ENCODE data around the gene UGP2.
"Not testable (repeated sequence)": the region's sequence is repeated elsewhere in the genome, so short reads cannot be mapped to it uniquely, and the experiment has no call there.

Gene UGP2

DNA sequence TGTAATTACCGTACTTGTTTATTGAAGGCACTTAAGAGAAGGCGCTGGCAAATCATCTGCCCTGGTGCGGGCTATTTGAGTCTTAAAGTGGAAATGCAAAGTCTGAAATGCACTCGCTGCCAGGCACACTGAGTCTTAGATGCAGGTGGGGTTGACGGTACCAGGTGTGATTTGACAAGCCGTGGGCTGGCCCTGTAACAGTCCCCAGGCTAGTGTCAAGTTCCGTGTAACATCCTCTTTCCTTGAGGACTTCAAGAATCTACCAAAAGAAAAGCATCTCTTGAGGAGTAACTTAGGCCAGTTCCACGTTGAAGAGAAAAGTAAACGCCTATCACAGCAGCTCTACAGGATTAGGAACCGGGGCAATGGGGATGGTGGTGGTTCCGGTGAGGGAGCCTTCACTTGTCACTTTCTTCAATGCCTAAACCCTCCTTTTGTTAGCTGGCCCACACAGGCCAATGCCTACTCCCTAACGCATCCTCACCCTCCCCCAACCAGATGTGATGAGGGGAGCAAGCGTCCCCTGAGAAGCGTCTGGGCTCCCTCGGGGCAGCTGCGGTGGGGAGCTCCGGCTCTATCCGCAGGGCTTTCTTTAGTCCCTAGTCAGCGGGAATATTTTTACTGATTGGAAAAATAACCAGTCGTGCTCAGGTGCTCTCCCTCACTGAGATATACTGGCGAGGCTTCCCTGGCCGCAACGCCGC, 1.5 kb upstream of the UGP2 start:
- DNase-seq (ENCODE audit: low read depth in 2 of 2): no peak

DNA sequence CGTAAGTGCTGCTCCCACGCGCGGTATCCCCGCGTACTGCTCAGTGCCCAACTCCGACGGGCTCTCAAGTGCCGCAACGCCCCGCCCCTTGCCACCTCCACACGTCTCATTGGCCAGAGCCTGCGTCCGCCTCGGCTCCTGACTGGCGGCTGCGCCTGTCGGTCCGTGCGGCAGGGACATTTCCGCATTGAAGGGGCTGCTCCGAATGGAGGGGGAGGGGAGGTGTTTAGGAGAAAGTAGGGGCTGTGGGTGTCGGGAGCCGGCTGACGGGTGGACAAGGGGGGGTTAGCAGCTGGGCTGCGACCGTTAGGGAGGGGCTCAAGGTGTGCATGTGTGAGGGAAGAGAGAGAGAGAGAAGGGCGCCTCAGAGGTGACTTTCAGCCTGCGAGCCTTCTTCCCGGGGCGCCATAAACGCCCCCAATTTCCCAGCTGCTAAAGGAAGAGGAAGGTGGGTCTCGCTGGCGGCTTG, 877 bp upstream of the UGP2 start:
- peak; percentile 96 to 98 for DNase-seq (ENCODE audit: low read depth in 2 of 2)

DNA sequence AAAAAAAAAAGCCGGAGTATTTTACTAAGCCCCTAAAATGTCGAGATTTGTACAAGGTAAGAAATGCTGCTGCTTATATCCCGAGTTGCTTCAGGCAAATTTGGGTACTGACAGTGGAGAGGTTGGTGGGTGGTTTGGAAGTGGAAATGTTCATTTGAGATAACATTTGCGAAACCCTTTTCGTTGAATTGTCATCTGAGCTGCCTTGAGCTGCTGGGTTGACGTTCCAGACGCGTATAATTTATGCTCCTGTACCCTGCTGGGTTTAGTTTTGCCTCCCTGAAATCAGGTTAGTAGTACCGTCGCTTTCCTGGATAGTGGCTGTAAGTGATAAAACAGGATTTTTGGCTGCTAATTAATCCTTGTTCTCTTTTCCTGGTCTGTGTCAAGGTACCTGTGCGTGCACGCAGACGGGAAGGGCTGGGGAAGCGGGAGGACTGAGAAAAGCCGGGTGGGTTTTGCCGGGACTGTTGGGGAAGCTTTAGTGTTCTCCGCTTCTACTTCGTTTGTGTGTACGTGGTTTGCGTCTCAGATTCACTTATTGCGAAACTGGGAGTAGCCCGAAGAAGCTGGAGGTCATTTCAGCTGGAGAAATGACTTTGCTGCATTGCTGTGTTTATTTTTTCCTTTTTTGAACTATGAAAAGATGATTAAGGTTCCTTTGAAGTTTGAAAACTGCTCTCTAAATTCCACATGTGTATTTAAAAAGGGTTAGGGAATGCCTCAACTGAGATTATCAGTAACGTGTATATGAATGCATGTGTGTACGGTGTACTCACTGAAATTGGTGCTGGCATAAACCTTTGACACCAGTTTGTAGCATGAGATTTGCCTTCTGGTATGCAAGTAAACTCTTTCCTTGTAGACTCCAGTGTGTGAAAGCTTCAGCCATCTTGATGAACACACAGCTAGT, 709 bp downstream of the UGP2 start:
- no peak for DNase-seq (ENCODE audit: low read depth in 2 of 2)

DNA sequence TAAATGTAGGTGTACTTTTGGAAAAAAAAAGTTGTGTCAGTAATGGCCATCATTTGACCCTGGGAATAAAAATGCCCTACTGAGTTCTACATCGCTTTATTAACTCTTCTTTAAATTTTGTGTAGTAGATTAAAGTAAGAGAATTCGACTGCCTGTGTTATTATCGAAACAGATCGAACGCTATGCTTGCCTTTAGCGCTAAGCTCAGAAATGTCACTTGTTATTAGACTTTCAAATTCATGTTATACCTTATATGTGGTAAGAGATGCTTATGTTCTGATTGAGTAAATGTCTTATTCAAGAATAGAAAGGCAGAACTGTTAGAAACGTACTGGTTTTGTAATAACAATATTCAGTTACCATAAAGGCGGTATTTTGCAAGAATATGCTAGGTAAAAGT, 1.4 kb downstream of the UGP2 start:
- DNase-seq (ENCODE audit: low read depth in 2 of 2): no peak

DNA sequence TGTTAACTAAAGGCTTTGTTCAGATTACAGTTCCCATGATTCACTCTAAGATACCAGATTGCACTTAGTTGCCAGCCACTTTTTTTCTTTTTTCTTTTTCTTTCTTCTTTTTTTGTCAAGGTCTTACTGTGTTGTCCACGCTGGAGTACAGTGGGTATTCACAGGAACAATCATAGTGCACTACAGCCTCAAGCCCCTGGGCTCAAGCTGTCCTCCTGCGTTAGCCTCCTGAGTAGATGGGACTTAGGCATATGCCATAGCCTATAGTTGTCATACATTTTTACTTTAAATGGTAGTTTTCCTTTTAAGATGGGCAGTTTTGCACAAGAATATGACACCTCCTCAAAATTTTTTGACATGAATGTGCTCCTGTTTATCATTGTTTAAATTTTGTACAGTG, 2.1 kb downstream of the UGP2 start:
- DNase-seq (ENCODE audit: low read depth in 2 of 2): no peak

DNA sequence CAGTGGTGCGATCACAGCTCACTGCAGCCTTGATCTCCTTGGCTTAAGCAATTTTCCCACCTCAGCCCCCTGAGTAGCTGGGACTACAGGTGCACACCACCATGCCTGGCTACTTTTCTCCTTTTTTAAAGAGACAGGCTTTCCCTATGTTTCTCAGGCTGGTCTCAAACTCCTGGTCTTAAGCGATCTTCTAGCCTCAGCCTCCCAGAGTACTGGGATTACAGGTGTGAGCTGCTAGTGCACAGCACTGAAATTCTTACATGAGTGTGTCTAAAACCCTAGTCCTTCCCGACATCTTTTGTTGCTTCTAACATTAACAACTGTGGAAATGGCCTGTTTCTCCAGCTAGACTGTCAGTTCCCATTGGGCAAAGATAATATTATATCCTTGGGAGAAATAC, 2.9 kb downstream of the UGP2 start:
- no peak for DNase-seq (ENCODE audit: low read depth in 2 of 2)

DNA sequence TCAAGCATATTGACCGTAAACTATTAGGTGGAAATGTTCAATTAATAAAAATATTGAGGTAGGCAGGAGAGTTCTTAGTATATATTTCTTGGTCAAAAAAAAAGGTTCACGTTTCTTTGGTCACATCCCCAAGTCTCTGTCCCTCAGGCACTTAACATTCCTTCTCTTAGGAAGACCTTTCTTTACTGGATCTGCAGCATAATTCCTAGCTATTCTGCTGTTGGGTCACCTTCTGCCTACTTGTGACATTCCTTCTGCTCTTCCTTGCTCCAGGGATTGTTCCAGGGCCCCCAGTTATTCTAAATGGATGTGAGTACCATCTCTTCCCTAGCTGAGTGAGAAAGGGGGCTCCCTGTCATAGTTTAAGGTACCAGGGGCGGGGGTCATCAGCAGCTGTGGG, 4.2 kb downstream of the UGP2 start:
- no peak for DNase-seq (ENCODE audit: low read depth in 2 of 2)

DNA sequence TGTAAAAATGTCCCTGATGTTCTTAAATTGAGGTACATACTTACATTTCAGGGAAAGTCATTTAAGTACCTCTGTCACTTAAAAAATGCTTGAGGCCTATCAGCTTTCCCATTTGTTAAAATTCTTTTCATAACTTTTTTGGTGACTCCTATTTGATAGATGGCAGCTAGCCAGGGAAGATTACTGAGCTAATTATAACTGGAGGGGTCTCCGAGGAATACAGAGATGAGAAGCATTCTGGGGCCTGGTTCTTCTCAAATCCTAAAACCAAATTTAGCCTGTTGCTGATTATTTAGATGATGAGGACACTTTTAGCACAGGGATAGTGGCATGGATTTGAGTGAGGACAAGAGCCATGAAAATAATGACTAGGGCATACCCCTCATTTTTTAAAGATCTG, 4.8 kb downstream of the UGP2 start:
- no peak for DNase-seq (ENCODE audit: low read depth in 2 of 2)

DNA sequence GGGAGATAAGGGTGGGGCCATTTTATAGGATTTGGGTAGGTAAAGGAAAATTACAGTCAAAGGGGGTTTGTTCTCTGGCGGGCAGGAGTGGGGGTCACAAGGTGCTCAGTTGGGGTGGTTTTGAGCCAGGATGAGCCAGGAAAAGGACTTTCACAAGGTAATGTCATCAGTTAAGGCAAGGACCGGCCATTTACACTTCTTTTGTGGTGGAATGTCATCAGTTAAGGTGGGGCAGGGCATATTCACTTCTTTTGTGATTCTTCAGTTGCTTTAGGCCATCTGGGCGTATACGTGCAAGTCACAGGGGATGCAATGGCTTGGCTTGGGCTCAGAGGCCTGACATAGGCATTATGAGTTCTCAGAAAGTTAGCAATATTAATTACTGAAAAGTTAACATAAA, 5.9 kb downstream of the UGP2 start:
- DNase-seq (ENCODE audit: low read depth in 2 of 2): not testable (repeated sequence)

DNA sequence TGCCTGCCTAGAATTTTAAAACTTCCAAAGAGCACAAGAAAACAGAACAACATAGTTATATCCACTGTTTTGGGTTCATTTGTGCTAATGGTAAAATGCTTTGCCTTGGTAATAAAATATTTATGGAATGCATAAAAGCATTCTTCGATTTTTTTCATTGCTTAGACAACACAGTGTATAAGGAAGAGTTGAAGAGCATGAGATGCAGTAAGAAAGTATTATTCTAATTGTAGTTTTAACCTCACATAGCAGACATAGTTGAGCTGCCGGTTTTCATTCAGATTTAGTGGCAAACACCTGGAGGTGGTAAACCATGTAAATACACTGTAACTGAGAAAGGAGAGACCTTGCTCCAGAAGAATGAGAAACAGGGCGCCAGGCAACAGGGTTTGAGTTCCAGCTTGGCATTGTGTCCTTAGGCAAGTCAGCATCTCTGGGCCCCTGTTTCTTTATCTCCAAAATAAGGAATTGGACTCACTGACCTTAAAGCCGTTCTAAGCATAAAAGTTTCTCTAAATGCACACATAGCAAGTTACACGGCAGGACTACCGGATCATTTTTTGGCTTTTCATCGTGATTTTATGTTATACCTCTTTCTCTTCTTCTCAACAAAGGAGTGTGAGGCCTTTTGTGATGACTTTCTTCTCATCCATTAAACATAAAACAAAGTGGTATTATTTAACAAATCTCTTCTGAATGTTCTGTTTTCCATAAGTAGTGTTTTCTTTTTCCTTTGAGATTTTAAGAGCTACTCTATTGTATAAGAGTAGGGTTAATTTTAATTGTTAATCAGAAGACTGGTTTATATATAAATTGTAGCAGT, 7.9 kb downstream of the UGP2 start:
- no peak for DNase-seq (ENCODE audit: low read depth in 2 of 2)

DNA sequence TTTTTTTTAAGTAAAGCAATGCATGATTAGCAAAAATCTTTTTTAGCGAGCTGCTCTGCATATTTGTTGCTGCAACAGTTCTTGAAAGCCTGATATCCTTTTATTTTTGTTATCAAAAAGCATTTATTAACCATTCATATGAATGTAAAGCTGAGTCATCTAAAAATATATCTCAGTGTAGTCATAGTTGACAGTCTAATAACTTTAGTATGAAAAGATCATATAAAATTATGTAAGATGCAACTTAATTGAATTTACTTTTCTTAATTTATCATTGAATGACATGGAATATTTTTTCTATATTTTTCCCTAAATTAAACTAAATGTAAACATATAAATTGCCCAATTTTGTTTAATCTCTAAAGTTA, 8.5 kb downstream of the UGP2 start:
- DNase-seq (ENCODE audit: low read depth in 2 of 2): no peak

DNA sequence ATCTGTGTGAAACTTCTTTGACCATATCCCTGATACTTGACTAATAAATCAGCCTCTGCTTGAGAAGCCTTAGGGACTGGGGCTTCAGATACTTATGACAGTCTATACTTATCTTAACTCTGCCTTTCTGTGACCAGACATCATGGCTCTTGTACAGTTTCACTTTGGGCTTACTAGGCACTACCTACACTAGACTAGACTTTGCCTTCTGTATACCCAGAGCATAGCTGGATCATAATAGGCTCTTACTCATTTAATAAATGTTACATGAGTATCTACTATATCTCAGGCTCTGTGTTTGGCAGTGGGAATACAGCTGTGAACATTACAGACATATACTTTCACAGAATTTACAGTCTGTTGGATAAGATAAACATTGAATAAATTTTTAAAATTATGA, 9.0 kb downstream of the UGP2 start:
- no peak for DNase-seq (ENCODE audit: low read depth in 2 of 2)

DNA sequence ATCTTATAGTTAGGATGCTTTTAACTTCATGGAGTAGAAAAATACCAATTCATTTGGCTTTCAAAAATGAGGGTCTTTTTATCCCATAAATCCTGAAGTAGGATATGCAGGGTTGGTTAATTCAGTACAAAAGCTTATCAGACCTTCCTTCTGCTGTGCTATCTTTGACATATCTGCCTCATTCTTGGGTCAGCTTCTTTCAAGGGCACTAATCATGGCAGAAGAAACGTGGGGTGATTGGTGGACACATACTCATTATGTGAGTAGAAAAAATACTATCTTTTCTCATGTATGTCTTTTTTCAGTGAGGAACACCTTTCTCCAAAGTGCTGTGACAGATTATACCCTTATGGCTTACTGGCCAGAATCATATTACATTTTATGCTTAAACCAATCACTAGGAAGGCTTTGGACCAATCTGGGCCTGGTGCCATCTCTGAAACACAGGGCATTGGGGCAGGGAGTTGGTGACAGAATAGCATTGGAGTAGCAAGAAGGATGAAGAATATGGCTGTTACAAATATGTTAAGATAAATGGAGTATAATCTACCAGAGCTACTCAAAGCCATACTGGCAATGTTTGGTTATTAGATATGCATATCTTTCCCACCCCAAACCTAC, 10.1 kb downstream of the UGP2 start:
- no peak for DNase-seq (ENCODE audit: low read depth in 2 of 2)

DNA sequence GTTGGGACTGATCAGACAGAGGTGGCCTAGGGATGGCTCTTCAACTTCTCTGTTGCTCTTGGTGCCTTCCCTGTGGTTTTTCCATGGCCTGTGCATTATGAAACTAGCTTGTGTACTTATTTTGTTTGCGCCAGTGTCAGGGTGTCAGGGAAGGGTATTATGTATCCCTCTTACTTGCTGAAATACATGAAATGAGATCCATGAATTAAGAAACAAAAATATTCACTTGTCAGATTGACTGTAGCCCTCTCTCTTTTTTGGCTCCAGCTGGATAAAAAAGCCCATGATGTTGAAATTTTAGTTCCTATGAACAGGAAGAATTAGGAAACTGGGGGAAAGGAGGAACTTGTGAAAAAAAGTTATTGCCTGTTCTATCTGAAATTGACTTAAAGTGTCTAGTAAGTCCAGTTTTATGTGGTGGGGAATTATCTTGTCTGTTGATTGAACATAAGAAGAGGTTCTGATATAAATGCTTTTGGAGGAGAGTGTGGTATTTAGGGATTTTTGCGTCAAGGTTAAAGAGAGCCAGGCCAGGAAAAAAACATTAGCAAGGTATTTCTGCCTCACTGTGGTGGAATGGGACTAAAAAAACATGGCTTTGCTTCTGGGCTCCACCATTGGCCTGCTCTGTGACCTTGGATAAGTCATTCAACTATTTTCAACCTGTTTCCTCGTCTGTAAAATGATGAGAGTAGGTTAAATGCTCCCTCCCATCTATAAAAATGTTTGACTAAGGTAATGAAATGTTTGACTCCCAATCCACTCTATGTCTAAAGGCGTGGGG, 12.0 kb downstream of the UGP2 start:
- DNase-seq (ENCODE audit: low read depth in 2 of 2): no peak

DNA sequence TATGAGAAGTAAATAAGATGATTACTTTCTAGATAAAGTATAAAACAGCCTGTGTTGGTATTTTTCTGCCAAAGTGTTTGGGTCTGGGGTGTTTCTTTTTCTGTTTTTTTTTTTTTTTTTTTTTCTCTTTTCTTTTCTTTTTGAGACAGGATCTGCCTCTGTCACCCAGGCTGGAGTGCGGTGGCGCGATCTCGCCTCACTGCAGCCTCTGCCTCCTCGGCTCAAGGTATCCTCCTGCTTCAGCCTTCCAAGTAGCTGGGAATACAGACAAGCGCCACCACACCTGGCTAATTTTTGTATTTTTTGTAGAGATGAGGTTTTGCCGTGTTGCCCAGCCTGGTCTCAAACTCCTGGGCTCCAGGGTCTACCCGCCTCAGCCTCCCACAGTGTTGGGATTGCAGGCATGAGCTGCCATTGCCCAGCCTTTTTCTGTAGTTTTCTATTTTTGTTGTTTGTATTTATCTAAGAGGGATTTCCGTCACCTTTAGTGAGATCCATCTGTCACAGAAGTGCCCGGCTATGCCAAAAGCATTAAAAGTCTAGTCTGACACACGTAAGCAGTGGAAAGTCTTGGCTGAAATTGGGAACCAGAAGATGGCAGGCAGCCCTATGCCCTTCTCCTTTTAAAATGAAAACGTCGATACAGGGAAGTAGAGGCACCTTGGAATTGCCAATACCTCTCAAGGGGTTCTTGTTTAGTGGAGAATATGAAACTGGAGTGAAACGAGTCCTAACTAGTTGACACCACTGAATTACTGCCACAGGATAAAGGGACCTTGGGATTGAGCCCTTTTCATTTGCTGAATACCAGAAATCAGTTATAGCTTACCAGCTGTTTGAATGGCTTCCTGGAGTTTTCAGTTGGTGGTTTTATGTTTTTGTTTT, 14.0 kb downstream of the UGP2 start:
- no peak for DNase-seq (ENCODE audit: low read depth in 2 of 2)

DNA sequence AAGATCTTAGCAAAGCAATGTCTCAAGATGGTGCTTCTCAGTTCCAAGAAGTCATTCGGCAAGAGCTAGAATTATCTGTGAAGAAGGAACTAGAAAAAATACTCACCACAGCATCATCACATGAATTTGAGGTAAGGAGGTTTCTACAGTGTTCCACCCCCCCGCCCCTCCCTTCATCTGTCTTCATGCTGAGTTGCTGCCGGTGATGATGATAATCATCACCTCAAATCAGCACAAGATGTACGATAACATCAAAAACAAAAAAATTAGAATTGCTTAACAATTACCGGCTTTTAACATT, 14.6 kb downstream of the UGP2 start:
- no peak for DNase-seq (ENCODE audit: low read depth in 2 of 2)

DNA sequence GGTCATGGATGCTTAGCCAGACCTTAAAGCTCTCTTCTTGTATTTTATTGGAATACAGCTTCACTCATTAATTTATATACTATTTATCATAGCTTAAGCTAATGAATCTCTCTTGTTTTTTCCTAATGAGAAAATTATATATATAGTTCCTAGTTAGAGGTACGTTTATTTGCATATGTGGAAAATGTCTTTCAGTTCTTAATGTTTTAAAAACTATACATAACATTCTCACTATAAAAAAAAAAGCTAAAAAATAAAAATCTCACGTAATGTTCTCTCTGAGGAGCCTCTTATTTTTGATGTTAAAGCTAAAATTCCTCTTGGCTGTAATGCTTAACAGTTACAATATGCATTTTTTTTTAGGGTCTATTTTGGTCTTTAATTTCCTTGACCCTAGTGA, 16.6 kb downstream of the UGP2 start:
- DNase-seq (ENCODE audit: low read depth in 2 of 2): no peak

DNA sequence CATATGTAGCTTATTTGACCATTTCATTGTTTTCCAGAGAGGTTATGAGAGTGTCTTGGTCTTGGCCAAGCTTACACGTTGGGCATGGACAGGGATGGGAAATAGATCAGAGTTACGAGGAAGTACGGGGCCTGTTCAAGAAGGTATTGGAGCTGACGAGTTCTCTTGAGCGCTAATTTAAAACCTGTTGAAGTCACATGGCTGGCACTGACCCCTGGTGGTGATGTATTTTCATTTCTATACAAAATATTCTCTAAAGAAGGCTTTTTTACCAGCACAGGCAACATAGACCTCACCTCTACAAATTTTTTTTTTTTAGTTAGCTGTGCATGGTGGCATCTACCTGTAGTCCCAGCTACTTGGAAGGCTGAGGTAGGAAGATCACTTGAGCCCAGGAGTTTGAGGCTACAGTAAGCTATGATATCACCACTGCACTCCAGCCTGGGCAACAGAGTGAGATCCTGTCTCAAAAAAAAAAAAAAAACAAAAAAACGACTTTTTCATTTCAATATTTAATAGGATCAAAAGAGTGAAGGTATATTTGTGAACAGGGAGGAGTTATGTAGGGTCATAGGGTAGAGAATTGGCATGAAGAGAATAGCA, 19.6 kb downstream of the UGP2 start:
- DNase-seq (ENCODE audit: low read depth in 2 of 2): peak in 1 of 2 donors; percentile 37

DNA sequence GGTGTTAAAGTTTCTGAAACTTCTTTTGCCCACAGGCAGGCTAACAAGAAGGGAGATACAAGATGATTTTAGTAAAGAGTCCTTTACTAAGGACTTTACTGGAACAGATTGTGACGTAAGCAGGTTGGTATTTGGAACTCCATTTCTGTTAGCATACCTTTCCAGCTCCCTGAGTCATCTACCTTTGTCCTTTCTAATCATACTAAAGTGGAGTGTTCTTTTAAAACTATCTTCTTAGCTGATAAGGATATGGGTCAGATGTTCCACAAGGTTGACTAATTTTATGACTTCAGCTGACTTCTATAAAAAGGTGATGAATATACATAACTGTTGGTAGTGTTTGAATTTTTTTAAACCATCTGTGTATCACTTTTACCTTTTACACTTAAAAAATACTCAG, 21.1 kb downstream of the UGP2 start:
- DNase-seq (ENCODE audit: low read depth in 2 of 2): no peak

DNA sequence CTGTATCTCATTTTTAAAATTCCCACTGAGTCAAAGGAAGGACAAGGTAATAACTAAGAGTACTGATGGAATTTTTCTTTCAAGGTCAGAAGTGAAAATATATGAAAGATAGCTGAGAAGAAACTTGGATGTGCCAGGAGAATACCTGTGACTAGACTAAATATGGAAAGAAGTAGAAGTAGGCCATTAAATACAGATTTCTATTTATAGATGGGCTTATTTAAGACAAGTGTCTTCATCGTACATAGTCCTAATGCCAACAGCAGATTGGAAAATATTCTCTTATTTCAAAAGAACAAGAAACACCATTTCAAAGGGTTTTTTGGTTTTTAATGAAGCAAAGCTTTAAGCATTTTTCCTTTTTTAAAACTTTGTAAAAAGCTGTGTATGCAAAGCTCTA, 22.0 kb downstream of the UGP2 start:
- no peak for DNase-seq (ENCODE audit: low read depth in 2 of 2)
